Fibroblast of villous mesenchyme (primary cell): ENCODE measurements around the gene GULP1. TPM values are rescaled to one million over a fixed set of nuclear protein-coding genes. Genes with fewer than 3 reads are reported as not detected.

Experiments used
- DNase-seq: peaks from one replicate; pipeline ENCODE4 v3.0.0-alpha.2; 2010; ENCODE audit warnings: low read depth
- H3K4me3 ChIP-seq: 2 replicates; pipeline ENCODE4 v1.5.1; 2011; ENCODE audit warnings: low read depth, mild to moderate bottlenecking, low read length
- CTCF ChIP-seq: IDR thresholded peaks from 2 replicates; pipeline ENCODE4 v1.5.1; 2012; ENCODE audit warnings: low read depth, mild to moderate bottlenecking, low read length; ENCODE audit not compliant: insufficient read depth
- total RNA-seq: library from RNA; depleted of rRNA; stranded (reverse); fragments of >200 nt; gene quantifications from 2 replicates; pipeline ENCODE4 v1.2.3, GENCODE V29; 2012

Gene GULP1, protein sequence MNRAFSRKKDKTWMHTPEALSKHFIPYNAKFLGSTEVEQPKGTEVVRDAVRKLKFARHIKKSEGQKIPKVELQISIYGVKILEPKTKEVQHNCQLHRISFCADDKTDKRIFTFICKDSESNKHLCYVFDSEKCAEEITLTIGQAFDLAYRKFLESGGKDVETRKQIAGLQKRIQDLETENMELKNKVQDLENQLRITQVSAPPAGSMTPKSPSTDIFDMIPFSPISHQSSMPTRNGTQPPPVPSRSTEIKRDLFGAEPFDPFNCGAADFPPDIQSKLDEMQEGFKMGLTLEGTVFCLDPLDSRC
- total RNA-seq = 53.1 and 118 TPM in 2 replicates

DNA sequence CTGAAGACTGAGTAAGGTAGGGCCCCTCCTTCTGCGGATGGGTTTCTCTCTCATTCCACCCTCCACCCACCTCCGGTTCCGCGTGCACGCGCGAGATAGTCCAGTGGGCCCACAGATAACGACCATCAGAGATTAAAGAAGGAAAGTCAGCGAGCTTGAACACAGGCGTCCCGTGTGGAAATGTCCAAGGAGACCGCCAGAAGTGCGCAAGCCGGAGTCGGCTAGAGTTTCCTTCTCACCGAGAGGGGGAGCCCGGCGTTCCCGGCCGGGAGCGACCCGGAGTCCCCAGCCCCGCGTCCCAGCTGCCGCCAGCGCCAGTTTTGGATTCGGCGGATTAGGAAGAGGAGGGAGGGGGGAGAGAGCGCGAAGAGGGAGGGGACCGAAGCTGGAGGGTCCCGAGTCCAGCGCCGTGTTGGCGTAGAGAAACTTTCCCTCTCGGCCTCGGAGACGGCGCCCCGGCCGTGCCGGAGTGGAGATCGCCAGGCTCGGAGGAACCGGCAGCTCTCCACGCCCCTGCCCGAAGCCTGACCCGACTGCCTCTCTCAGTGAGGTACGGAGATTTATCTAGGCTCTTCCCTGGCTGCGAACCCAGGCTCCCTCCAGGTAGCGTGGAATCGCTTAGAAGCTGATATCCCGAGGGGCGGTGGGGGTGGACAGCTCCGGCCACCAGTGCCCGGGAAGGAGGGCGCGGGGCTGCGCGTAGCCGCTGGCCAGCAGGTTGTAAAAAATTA, at the start of gene GULP1:
TSS of gene GULP1 (plus strand) at position 258 of the 731 bp plus-strand sequence. CDS start 185,829 bp downstream, outside the sequence.
- TF ChIP-seq CTCF = peak; percentile 75
- DNase-seq = peak; percentile 84
- peak within 1 kb of the TSS; percentile 75 for H3K4me3 ChIP-seq

GRCh38 chr2:188243381-188243780, 48.3 kb upstream of the GULP1 start:
- H3K4me3 ChIP-seq = no peak overlapping the region

DNA sequence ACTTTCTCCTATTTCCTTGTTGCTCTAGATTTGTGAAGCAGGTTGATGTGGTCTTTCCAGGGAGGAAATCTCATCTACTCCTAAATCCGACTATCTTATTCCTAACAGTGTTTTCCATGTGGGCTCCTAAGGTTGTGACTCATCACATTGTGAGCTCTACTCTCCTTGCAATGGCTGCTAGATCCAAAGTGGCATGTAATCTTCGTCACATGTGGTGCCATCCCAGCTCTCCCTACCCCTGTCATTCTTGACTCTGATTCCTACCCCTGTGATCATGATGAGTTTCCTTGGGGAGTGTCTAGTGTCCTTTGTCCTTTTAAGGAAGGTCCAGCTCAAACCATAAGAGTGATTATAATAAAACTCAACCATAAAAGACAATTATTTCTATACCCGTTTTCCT, 47.3 kb upstream of the GULP1 start:
- TF ChIP-seq CTCF = no peak
- H3K4me3 ChIP-seq = no peak overlapping the region
- no peak for DNase-seq

More at GRCh38 chr2:188243381-188243780, 48.3 kb upstream of the GULP1 start:
- no peak for TF ChIP-seq CTCF
- no peak for DNase-seq

- no peak overlapping the region for H3K4me3 ChIP-seq
- no peak for DNase-seq
- TF ChIP-seq CTCF = no peak
These were observed 46.4 kb upstream of the GULP1 start for GRCh38 chr2:188245230-188245629.

GRCh38 chr2:188248513-188248912, 43.2 kb upstream of the GULP1 start:
- DNase-seq = no peak
- H3K4me3 ChIP-seq = no peak overlapping the region
- TF ChIP-seq CTCF = no peak

DNA sequence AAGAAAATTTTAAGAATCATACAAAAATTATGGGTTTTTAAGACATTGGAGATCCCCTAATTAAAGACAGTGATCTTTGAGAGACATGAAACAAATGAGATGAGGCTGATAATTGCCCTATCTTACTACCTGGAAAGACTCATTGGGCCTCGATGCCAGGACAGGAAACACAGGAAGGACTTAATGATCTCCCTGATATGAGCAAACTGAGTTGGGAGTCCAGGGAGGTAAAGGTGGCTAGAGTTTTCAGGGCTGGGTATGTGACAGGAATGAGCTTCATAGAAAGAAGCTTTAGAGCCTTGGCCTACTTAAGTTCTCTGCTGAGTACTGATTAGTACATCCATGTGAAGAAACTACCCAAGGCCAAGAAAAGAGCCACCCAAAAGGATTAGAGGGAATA, 40.6 kb upstream of the GULP1 start:
- H3K4me3 ChIP-seq = no peak overlapping the region
- DNase-seq = no peak
- no peak for TF ChIP-seq CTCF
